HepG2 (cell line): ENCODE measurements around the gene TMEM209. TPM values are rescaled to one million over a fixed set of nuclear protein-coding genes. Genes with fewer than 3 reads are reported as not detected.

Source experiments
- ATAC-seq: fragments of 200-7000 bp; cut with Tn5 transposase; 3 replicates; pipeline ENCODE4 v1.9.1; 2020; ENCODE audit warnings: mild to moderate bottlenecking, moderate library complexity
- BruUV-seq: library from RNA; stranded (reverse); fragments of 400-500 nt; replicated peaks from 2 replicates; lab custom pipeline; 2021; lab: Mats Ljungman, UMichigan
- CTCF ChIA-PET: fragments of 300-600 bp; formaldehyde crosslinking; extraction: SDS; loops from one replicate; lab custom pipeline; 2021; ENCODE audit warnings: low total read pairs, inconsistent platforms, low intra/inter-chr PET ratio; lab: Yijun Ruan, JAX
- POLR2A ChIA-PET: fragments of 350-600 bp; sonication (Branson Sonifier 250); formaldehyde crosslinking; loops from one replicate; lab custom pipeline; 2020; ENCODE audit warnings: antibody characterized with exemption, inconsistent platforms; lab: Yijun Ruan, JAX
- DNase-seq: peaks from one replicate; pipeline ENCODE4 v3.0.0-alpha.2; 2015; ENCODE audit warnings: low spot score
- FAIRE-seq: peaks from 3 replicates; lab custom pipeline; 2011; peaks lifted over from hg19 to GRCh38; lab: Jason Lieb, UNC
- H2AFZ ChIP-seq: one replicate; pipeline ENCODE4 v1.6.1; 2011; ENCODE audit warnings: low read length, inconsistent platforms
- H3K27ac ChIP-seq: fragments of 300-600 bp; 3 replicates; pipeline ENCODE4 v1.8.0; 2011; ENCODE audit warnings: mixed run types, mild to moderate bottlenecking, mixed read lengths, low read length, inconsistent platforms; ENCODE audit not compliant: insufficient read depth; ENCODE audit errors: extremely low read length
- H3K27me3 ChIP-seq, 2 experiments: fragments of 200-600 bp in 1 of 2; 2 replicates in 1 of 2; 3 replicates in 1 of 2; pipeline versions ENCODE4 v1.6.0 to v1.8.0; 2011; ENCODE audit warnings: low read length in 2 of 2, mild to moderate bottlenecking in 2 of 2, moderate library complexity in 2 of 2, inconsistent platforms in 1 of 2; ENCODE audit not compliant: insufficient read depth in 2 of 2, control insufficient read depth in 1 of 2
- H3K36me3 ChIP-seq, 2 experiments: fragments of 200-600 bp in 1 of 2; replicated peaks in 1 of 2; 2 replicates in 1 of 2; 3 replicates in 1 of 2; pipeline versions ENCODE4 v1.5.1 to v1.8.0; 2011; ENCODE audit warnings: low read length in 2 of 2, inconsistent platforms in 1 of 2; ENCODE audit not compliant: insufficient read depth in 2 of 2, control insufficient read depth in 1 of 2
- H3K4me1 ChIP-seq: 2 replicates; pipeline ENCODE4 v1.5.1; 2012; ENCODE audit warnings: low read length, inconsistent platforms; ENCODE audit not compliant: insufficient read depth
- H3K4me2 ChIP-seq: 2 replicates; pipeline ENCODE4 v1.6.0; 2011; ENCODE audit warnings: low read depth, low read length, inconsistent platforms
- H3K4me3 ChIP-seq, 3 experiments: fragments of 200-600 bp in 1 of 3; sonication (generic), shearing (Covaris generic) in 1 of 3; replicated peaks in 1 of 3; 2 replicates each; pipeline ENCODE4 v1.5.1; 2011 to 2016; ENCODE audit warnings: low read length in 3 of 3, inconsistent platforms in 2 of 3, low read depth in 2 of 3, mild to moderate bottlenecking in 2 of 3, control low read depth in 1 of 3, mixed read lengths in 1 of 3; ENCODE audit not compliant: insufficient read depth in 1 of 3
- H3K79me2 ChIP-seq: one replicate; pipeline ENCODE4 v1.6.1; 2011; ENCODE audit warnings: low read length, inconsistent platforms; ENCODE audit not compliant: insufficient read depth
- H3K9ac ChIP-seq: 2 replicates; pipeline ENCODE4 v1.6.0; 2011; ENCODE audit warnings: mild to moderate bottlenecking, low read depth, low read length, inconsistent platforms; ENCODE audit not compliant: insufficient read depth
- H3K9me3 ChIP-seq: 2 replicates; pipeline ENCODE4 v1.5.1; 2012; ENCODE audit warnings: mild to moderate bottlenecking, low read length
- H4K20me1 ChIP-seq: 2 replicates; pipeline ENCODE4 v1.6.0; 2011; ENCODE audit warnings: inconsistent platforms, mild to moderate bottlenecking, low read length, moderate library complexity; ENCODE audit not compliant: insufficient read depth
- ARNTL ChIP-seq: sonication (generic); formaldehyde crosslinking; IDR thresholded peaks from 2 replicates; pipeline ENCODE4 v1.4.0; 2020; ENCODE audit warnings: mild to moderate bottlenecking, missing genetic modification reagents
- SOX13 ChIP-seq, 3 experiments: fragments of 450-650 bp in 1 of 3; sonication (generic) in 1 of 3; formaldehyde crosslinking in 1 of 3; IDR thresholded peaks in 2 of 3; conservative IDR thresholded peaks in 1 of 3; 2 replicates each; pipeline versions ENCODE4 v1.5.0 to v1.6.1; 2016 to 2020; ENCODE audit warnings: antibody characterized with exemption in 1 of 3, mild to moderate bottlenecking in 1 of 3, missing compliant biosample characterization in 1 of 3, missing genetic modification reagents in 1 of 3, moderate library complexity in 1 of 3
- TAF15 ChIP-seq: fragments of 200-400 bp; formaldehyde crosslinking; IDR thresholded peaks from one replicate; pipeline ENCODE4 v1.6.1; 2018; ENCODE audit warnings: mild to moderate bottlenecking, low read depth, low read length; ENCODE audit not compliant: poor library complexity, severe bottlenecking
- ZNF496 ChIP-seq: sonication (generic); formaldehyde crosslinking; IDR thresholded peaks from 2 replicates; pipeline ENCODE4 v1.8.1; 2023; ENCODE audit warnings: mild to moderate bottlenecking, moderate library complexity, missing genetic modification reagents; ENCODE audit not compliant: insufficient replicate concordance
- ZNF501 ChIP-seq: sonication (generic); formaldehyde crosslinking; IDR thresholded peaks from 2 replicates; pipeline ENCODE4 v1.5.1; 2020; ENCODE audit warnings: mild to moderate bottlenecking, moderate library complexity, missing genetic modification reagents
- ZNF639 ChIP-seq: conservative IDR thresholded peaks from 2 replicates; pipeline ENCODE4 v1.6.1; 2018; ENCODE audit warnings: missing genetic modification reagents
- ZNF788 ChIP-seq: sonication (generic); formaldehyde crosslinking; IDR thresholded peaks from 2 replicates; pipeline ENCODE4 v1.5.0; 2020; ENCODE audit warnings: mild to moderate bottlenecking, missing genetic modification reagents, borderline replicate concordance
- WGBS: methylation state at CpG from one replicate; pipeline ENCODE4 v1.1.6; 2017; ENCODE audit warnings: low lambda C conversion rate; 5-methylcytosine and 5-hydroxymethylcytosine counted together
- in situ Hi-C: cut with HindIII; loops from 2 replicates; pipeline ENCODE4 v1.10.0; 2017; ENCODE audit warnings: low pct_unique_long_range_greater_than_20kb; ENCODE audit not compliant: extremely low pct_ligation_motif_present
- intact Hi-C: fragments of 100-400 bp; cut with micrococcal nuclease; formaldehyde crosslinking; loops from one replicate; pipeline ENCODE4 v1.10.0; 2022; ENCODE audit not compliant: unreplicated experiment
- polyA plus RNA-seq, 8 experiments: library from polyadenylated mRNA; depleted of rRNA in 3 of 8; stranded (reverse) in 7 of 8; unstranded in 1 of 8; fragments of >200 nt; fragmentation: Illumina TruSeq in 4 of 8; extraction: Trizol in 4 of 8; gene quantifications; 2 replicates each; pipeline versions ENCODE4 v1.2.1 to v1.2.3, GENCODE V29; 2011 to 2016; ENCODE audit warnings: low read depth in 4 of 8, missing spikeins in 1 of 8, mixed read lengths in 1 of 8; ENCODE audit not compliant: insufficient read depth in 1 of 8
- total RNA-seq, 5 experiments: library from RNA; depleted of rRNA; stranded (reverse); fragments of >200 nt; fragmentation: Illumina TruSeq; extraction: Trizol; gene quantifications; 2 replicates each; pipeline ENCODE4 v1.2.3, GENCODE V29; 2016; ENCODE audit warnings: low read depth in 1 of 5

The TMEM209 gene
- total and polyA plus RNA-seq, 2 of the 13 experiments (the other 11 are each of a cell fraction or from before 2014, with no cell fraction given) = 14.5 to 15.6 TPM

DNA sequence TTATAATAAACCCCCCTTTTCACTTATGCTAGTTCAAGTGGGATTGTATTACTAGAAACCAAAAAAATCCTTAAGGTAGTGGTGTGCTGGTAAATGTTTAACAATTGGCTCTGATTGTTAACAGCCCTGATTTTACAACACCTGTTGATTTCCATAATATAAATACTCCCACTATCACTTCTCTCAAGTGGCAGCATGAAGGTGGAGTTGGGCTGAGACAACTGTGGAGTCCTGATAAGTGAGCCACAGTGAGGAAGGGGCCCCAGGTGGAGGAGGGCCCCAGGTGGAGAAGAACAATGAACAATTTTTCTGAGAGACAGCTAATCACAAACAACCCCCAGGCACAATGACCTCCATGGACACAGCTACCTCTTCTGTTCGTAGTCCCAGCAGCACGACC is 28.9 kb upstream of the TMEM209 start:
- no TSS peak for BruUV-seq
- TF ChIP-seq ARNTL (CRISPR knock-in tag) (no peak), ZNF788 (CRISPR knock-in tag) (no peak), SOX13 (IDR thresholded peaks at IDR 0.05) (no peak), SOX13 (CRISPR knock-in tag; conservative IDR thresholded peaks at IDR 0.05 in 1 of 2, IDR thresholded peaks at IDR 0.05 in 1 of 2) (0 out of 4 replicates have a peak, but pooled peaks of 1 of the 2 experiments have one; percentile 9)
- ATAC-seq (no peak), DNase-seq (no peak), FAIRE-seq (no peak)
- H3K4me3 ChIP-seq = no peak overlapping the region
- in situ Hi-C loops (no loop called here), intact Hi-C loops (no loop called here)
- H3K4me1 ChIP-seq = peaks cover 33% of the 10 kb centered on the region
- ChIA-PET CTCF (no interaction called here), POLR2A (no interaction called here)
- no peak overlapping the region for H3K4me2 ChIP-seq
- no peaks in the 10 kb centered on the region for H4K20me1 ChIP-seq
- H3K36me3 ChIP-seq = no peaks in the 10 kb centered on the region
- no peaks in the 10 kb centered on the region for H3K27me3 ChIP-seq
- H3K9ac ChIP-seq = no peak overlapping the region
- WGBS = 24% methylated on average over 2 of the region's 2 CpGs
- H3K79me2 ChIP-seq = no peaks in the 10 kb centered on the region
- H3K27ac ChIP-seq = no peak overlapping the region
- no peaks in the 10 kb centered on the region for H3K9me3 ChIP-seq
- no peak overlapping the region for H2AFZ ChIP-seq

DNA sequence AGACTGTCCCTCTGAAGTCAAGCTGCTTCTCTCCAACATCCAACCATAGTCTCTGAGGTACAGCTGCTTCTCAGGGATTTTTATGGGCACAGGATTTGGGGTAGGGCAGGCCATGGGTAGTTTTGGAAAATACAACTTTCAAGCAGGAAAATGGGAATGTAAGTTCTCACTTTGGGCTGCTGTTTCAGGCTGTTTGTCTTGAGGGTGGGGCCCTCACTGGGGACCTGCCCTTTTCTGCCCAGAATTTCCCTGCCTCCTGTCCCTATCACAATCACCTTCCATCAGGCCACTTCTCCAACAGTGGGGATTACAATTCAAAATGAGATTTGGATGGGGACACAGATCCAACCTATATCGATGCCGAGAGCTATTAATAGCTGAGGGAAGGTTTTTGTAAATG is 27.0 kb upstream of the TMEM209 start:
- 94% methylated on average over 2 of the region's 2 CpGs for WGBS
- Histone ChIP-seq H3K9ac (no peak overlapping the region), H3K4me1 (peaks cover 51% of the 10 kb centered on the region), H3K27ac (no peak overlapping the region), H3K4me2 (no peak overlapping the region), H4K20me1 (no peaks in the 10 kb centered on the region), H3K4me3 (no peak overlapping the region), H3K36me3 (no peaks in the 10 kb centered on the region), H3K79me2 (no peaks in the 10 kb centered on the region), H2AFZ (no peak overlapping the region), H3K27me3 (no peaks in the 10 kb centered on the region), H3K9me3 (no peaks in the 10 kb centered on the region)
- intact Hi-C loops (no loop called here), in situ Hi-C loops (no loop called here)
- FAIRE-seq (no peak), ATAC-seq (no peak), DNase-seq (no peak)
- ChIA-PET POLR2A (no interaction called here), CTCF (no interaction called here)
- no TSS peak for BruUV-seq
- TF ChIP-seq ZNF501 (CRISPR knock-in tag) (no peak), ZNF496 (CRISPR knock-in tag) (no peak), ZNF639 (CRISPR knock-in tag) (no peak), TAF15 (no peak)
